ENCODE data around the gene FAM13A.

The FAM13A gene

DNA sequence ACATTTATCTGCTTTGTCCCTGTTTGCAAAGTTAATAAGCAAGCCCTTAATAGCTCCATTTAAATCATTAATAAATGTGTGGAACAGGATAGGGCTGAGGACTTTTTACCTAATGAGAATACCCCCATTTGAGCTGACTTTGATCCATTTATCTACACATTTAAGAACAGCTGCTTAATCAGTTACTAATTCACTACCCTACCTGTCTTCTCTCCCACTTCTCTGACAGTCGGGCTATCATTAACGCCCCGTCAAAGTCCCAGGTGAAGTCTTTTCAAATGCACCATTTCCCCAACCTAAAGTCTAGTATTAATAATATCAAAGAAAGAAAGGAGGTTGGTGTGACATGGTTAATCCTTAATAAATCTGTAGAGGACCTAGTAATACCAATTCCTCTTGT is 302.2 kb downstream of the FAM13A start:
- no peak overlapping the region for H3K23ac ChIP-seq (ENCODE audit: low read depth, low read length, poor library complexity)
- H3K14ac ChIP-seq (ENCODE audit: low read length), result no peak overlapping the region
- H4K8ac ChIP-seq (ENCODE audit: low read depth, low read length), result no peak overlapping the region
- no peak overlapping the region for H2BK15ac ChIP-seq (ENCODE audit: low read length)
- no peaks in the 10 kb centered on the region for H3K27me3 ChIP-seq (ENCODE audit: control insufficient read depth in 3 of 3, insufficient read depth in 3 of 3, low read depth in 1 of 3, low read length in 3 of 3)
- H2BK12ac ChIP-seq (ENCODE audit: low read length), result no peak overlapping the region
- peaks cover 9 to 13% of the 10 kb centered on the region in 2 donors for H3K4me1 ChIP-seq (ENCODE audit: control insufficient read depth in 2 of 2, insufficient read depth in 1 of 2, low read depth in 1 of 2, low read length in 2 of 2)
- peaks cover 2 to 9% of the 10 kb centered on the region in 2 donors for H3K36me3 ChIP-seq (replicated peaks in 1 of 2; ENCODE audit: control insufficient read depth in 2 of 2, insufficient read depth in 2 of 2, low read length in 2 of 2)
- no peak overlapping the region for H2BK120ac ChIP-seq (ENCODE audit: low read depth, low read length)
- no CpG with 5 or more reads among the region's 3 CpGs for WGBS, 2 donors (ENCODE audit: extremely low coverage in 2 of 2, insufficient read length in 2 of 2, insufficient replicate concordance in 1 of 2)
- DNase-seq (ENCODE audit: low spot score), result no peak
- H2BK5ac ChIP-seq (ENCODE audit: low read length), result no peak overlapping the region
- no peak overlapping the region for H3K18ac ChIP-seq (ENCODE audit: low read length)
- no peaks in the 10 kb centered on the region for H3K79me1 ChIP-seq (ENCODE audit: low read depth, low read length)
- H3K9me3 ChIP-seq (replicated peaks in 1 of 2; ENCODE audit: control insufficient read depth in 2 of 2, insufficient read depth in 1 of 2, low read depth in 1 of 2, low read length in 2 of 2), result no peaks in the 10 kb centered on the region
- H3K4me3 ChIP-seq (ENCODE audit: low read length in 2 of 2), result no peak overlapping the region
- no peak overlapping the region for H3K27ac ChIP-seq (replicated peaks; ENCODE audit: low read length)
- no peak overlapping the region for H2AFZ ChIP-seq (ENCODE audit: low read length)
- H4K91ac ChIP-seq (ENCODE audit: low read depth, low read length, poor library complexity), result no peak overlapping the region
- no peak overlapping the region for H3K9ac ChIP-seq (ENCODE audit: low read depth, low read length, poor library complexity)
- H2AK5ac ChIP-seq (ENCODE audit: low read depth, low read length), result no peak overlapping the region
- H3K4ac ChIP-seq (ENCODE audit: low read length), result no peak overlapping the region
- no peak overlapping the region for H3K4me2 ChIP-seq (ENCODE audit: insufficient read depth, low read length, poor library complexity, severe bottlenecking)

DNA sequence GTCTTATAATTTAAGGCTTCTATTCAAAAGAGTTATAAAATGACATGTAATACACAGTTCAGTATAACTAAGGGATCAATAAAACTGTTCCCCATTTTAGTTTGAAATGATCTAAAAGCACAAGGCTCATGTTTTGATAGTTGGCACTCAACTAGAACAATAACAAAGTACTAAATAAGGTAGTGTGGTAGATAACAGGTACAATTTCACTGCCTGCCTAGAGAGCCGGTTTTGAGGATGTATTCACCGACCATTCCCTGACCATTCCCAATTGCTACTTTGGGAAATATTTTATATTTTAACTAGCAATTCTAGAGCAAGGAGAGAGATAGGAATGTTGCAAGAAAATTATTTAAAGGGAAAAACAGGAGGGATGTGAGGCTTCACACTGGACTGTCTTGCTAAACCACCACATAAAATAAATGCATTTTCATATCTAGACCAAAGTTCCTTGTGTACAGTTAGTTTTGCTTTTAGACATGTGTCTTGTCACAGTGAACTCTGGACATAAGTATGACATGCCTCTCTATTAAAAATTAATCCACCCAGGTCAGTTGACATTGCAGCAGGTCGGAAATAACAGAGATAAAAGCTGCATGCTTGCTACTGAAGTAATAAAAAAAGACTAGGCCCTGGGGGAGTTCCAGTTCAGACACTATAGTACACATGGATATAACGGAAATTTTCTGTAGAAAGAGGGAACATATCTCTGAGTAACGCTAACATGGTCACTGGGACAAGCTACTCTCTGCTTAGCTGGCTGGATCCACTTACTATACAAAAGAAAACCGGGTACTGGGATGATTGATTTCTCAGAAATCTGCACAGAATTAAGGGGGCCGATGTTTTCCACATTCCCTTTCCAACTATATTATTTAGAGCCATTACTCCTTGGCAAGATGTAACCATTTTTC is 303.1 kb downstream of the FAM13A start:
- Histone ChIP-seq H3K36me3 (replicated peaks in 1 of 2; ENCODE audit: control insufficient read depth in 2 of 2, insufficient read depth in 2 of 2, low read length in 2 of 2) (peaks cover 8 to 18% of the 10 kb centered on the region in 2 donors), H3K4me1 (ENCODE audit: control insufficient read depth in 2 of 2, insufficient read depth in 1 of 2, low read depth in 1 of 2, low read length in 2 of 2) (peaks cover 4 to 7% of the 10 kb centered on the region in 2 donors), H3K27ac (replicated peaks; ENCODE audit: low read length) (no peak overlapping the region), H3K9me3 (replicated peaks in 1 of 2; ENCODE audit: control insufficient read depth in 2 of 2, insufficient read depth in 1 of 2, low read depth in 1 of 2, low read length in 2 of 2) (no peaks in the 10 kb centered on the region), H3K27me3 (ENCODE audit: control insufficient read depth in 3 of 3, insufficient read depth in 3 of 3, low read depth in 1 of 3, low read length in 3 of 3) (no peaks in the 10 kb centered on the region), H3K14ac (ENCODE audit: low read length) (no peak overlapping the region), H3K18ac (ENCODE audit: low read length) (no peak overlapping the region), H2AK5ac (ENCODE audit: low read depth, low read length) (no peak overlapping the region), H2AFZ (ENCODE audit: low read length) (no peak overlapping the region), H4K91ac (ENCODE audit: low read depth, low read length, poor library complexity) (no peak overlapping the region), H3K4me3 (ENCODE audit: low read length in 2 of 2) (no peak overlapping the region), H3K4ac (ENCODE audit: low read length) (no peak overlapping the region), H2BK120ac (ENCODE audit: low read depth, low read length) (no peak overlapping the region), H3K9ac (ENCODE audit: low read depth, low read length, poor library complexity) (no peak overlapping the region), H3K23ac (ENCODE audit: low read depth, low read length, poor library complexity) (no peak overlapping the region), H2BK5ac (ENCODE audit: low read length) (no peak overlapping the region), H4K8ac (ENCODE audit: low read depth, low read length) (no peak overlapping the region), H3K4me2 (ENCODE audit: insufficient read depth, low read length, poor library complexity, severe bottlenecking) (no peak overlapping the region), H3K79me1 (ENCODE audit: low read depth, low read length) (no peaks in the 10 kb centered on the region), H2BK12ac (ENCODE audit: low read length) (no peak overlapping the region), H2BK15ac (ENCODE audit: low read length) (no peak overlapping the region)
- no CpG with 5 or more reads among the region's 7 CpGs for WGBS, 2 donors (ENCODE audit: extremely low coverage in 2 of 2, insufficient read length in 2 of 2, insufficient replicate concordance in 1 of 2)
- DNase-seq (ENCODE audit: low spot score), result no peak

GRCh38 chr4:88752754-88753153 is 304.2 kb downstream of the FAM13A start:
- H2AFZ ChIP-seq (ENCODE audit: low read length), result no peak overlapping the region
- H2AK5ac ChIP-seq (ENCODE audit: low read depth, low read length), result no peak overlapping the region
- no peak overlapping the region for H3K27ac ChIP-seq (replicated peaks; ENCODE audit: low read length)
- H3K4me3 ChIP-seq (ENCODE audit: low read length in 2 of 2), result no peak overlapping the region
- H3K23ac ChIP-seq (ENCODE audit: low read depth, low read length, poor library complexity), result no peak overlapping the region
- no peaks in the 10 kb centered on the region for H3K27me3 ChIP-seq (ENCODE audit: control insufficient read depth in 3 of 3, insufficient read depth in 3 of 3, low read depth in 1 of 3, low read length in 3 of 3)
- no peak overlapping the region for H2BK120ac ChIP-seq (ENCODE audit: low read depth, low read length)
- H4K91ac ChIP-seq (ENCODE audit: low read depth, low read length, poor library complexity), result no peak overlapping the region
- no peaks in the 10 kb centered on the region for H3K9me3 ChIP-seq (replicated peaks in 1 of 2; ENCODE audit: control insufficient read depth in 2 of 2, insufficient read depth in 1 of 2, low read depth in 1 of 2, low read length in 2 of 2)
- no peak overlapping the region for H2BK15ac ChIP-seq (ENCODE audit: low read length)
- no peak overlapping the region for H3K18ac ChIP-seq (ENCODE audit: low read length)
- no peak overlapping the region for H3K9ac ChIP-seq (ENCODE audit: low read depth, low read length, poor library complexity)
- peaks cover 15 to 27% of the 10 kb centered on the region in 2 donors for H3K36me3 ChIP-seq (replicated peaks in 1 of 2; ENCODE audit: control insufficient read depth in 2 of 2, insufficient read depth in 2 of 2, low read length in 2 of 2)
- no peak overlapping the region for H3K14ac ChIP-seq (ENCODE audit: low read length)
- H4K8ac ChIP-seq (ENCODE audit: low read depth, low read length), result no peak overlapping the region
- H2BK5ac ChIP-seq (ENCODE audit: low read length), result no peak overlapping the region
- peaks cover 0 to 2% of the 10 kb centered on the region in 2 donors for H3K4me1 ChIP-seq (ENCODE audit: control insufficient read depth in 2 of 2, insufficient read depth in 1 of 2, low read depth in 1 of 2, low read length in 2 of 2)
- WGBS, 2 donors (ENCODE audit: extremely low coverage in 2 of 2, insufficient read length in 2 of 2, insufficient replicate concordance in 1 of 2), result no CpG with 5 or more reads among the region's 2 CpGs
- no peak for DNase-seq (ENCODE audit: low spot score)
- H3K4ac ChIP-seq (ENCODE audit: low read length), result no peak overlapping the region
- H3K4me2 ChIP-seq (ENCODE audit: insufficient read depth, low read length, poor library complexity, severe bottlenecking), result no peak overlapping the region
- no peaks in the 10 kb centered on the region for H3K79me1 ChIP-seq (ENCODE audit: low read depth, low read length)
- H2BK12ac ChIP-seq (ENCODE audit: low read length), result no peak overlapping the region

- Histone ChIP-seq H3K4me3 (ENCODE audit: low read length in 2 of 2) (no peak overlapping the region), H3K27me3 (ENCODE audit: control insufficient read depth in 3 of 3, insufficient read depth in 3 of 3, low read depth in 1 of 3, low read length in 3 of 3) (no peaks in the 10 kb centered on the region), H3K14ac (ENCODE audit: low read length) (no peak overlapping the region), H2AK5ac (ENCODE audit: low read depth, low read length) (no peak overlapping the region), H4K91ac (ENCODE audit: low read depth, low read length, poor library complexity) (no peak overlapping the region), H3K4me2 (ENCODE audit: insufficient read depth, low read length, poor library complexity, severe bottlenecking) (no peak overlapping the region), H2AFZ (ENCODE audit: low read length) (no peak overlapping the region), H2BK12ac (ENCODE audit: low read length) (no peak overlapping the region), H3K18ac (ENCODE audit: low read length) (no peak overlapping the region), H4K8ac (ENCODE audit: low read depth, low read length) (no peak overlapping the region), H2BK120ac (ENCODE audit: low read depth, low read length) (no peak overlapping the region), H2BK15ac (ENCODE audit: low read length) (no peak overlapping the region), H3K23ac (ENCODE audit: low read depth, low read length, poor library complexity) (no peak overlapping the region), H3K9ac (ENCODE audit: low read depth, low read length, poor library complexity) (no peak overlapping the region), H3K79me1 (ENCODE audit: low read depth, low read length) (no peaks in the 10 kb centered on the region), H3K27ac (replicated peaks; ENCODE audit: low read length) (no peak overlapping the region), H3K9me3 (replicated peaks in 1 of 2; ENCODE audit: control insufficient read depth in 2 of 2, insufficient read depth in 1 of 2, low read depth in 1 of 2, low read length in 2 of 2) (no peaks in the 10 kb centered on the region), H2BK5ac (ENCODE audit: low read length) (no peak overlapping the region), H3K36me3 (replicated peaks in 1 of 2; ENCODE audit: control insufficient read depth in 2 of 2, insufficient read depth in 2 of 2, low read length in 2 of 2) (peaks cover 19 to 33% of the 10 kb centered on the region in 2 donors), H3K4ac (ENCODE audit: low read length) (no peak overlapping the region), H3K4me1 (ENCODE audit: control insufficient read depth in 2 of 2, insufficient read depth in 1 of 2, low read depth in 1 of 2, low read length in 2 of 2) (no peaks in the 10 kb centered on the region)
- no CpG with 5 or more reads among the region's 4 CpGs for WGBS, 2 donors (ENCODE audit: extremely low coverage in 2 of 2, insufficient read length in 2 of 2, insufficient replicate concordance in 1 of 2)
- no peak for DNase-seq (ENCODE audit: low spot score)
Measured at GRCh38 chr4:88752076-88752463, 304.9 kb downstream of the FAM13A start.
